ENCODE data around the gene CGB2.

CGB2 gene

GRCh38 chr19:48988860-48989259 is 42.8 kb upstream of the CGB2 start:
- DNase-seq: no peak
- H3K36me3 ChIP-seq (replicated peaks): peaks cover 49% of the 10 kb centered on the region
- no peak overlapping the region for H3K4me3 ChIP-seq (ENCODE audit: low read depth, low read length)
- H3K27ac ChIP-seq: no peak overlapping the region
- TF ChIP-seq CTCF (IDR thresholded peaks at IDR 0.05; ENCODE audit: low read depth, low read length, missing control alignments): no peak
- in situ Hi-C loops (cut with HindIII; ENCODE audit: low pct_ligation_motif_present, low sequenced_read_pairs): no loop called here
- H3K27me3 ChIP-seq (replicated peaks): no peaks in the 10 kb centered on the region

GRCh38 chr19:48989701-48990291 is 41.9 kb upstream of the CGB2 start:
- in situ Hi-C loops (cut with HindIII; ENCODE audit: low pct_ligation_motif_present, low sequenced_read_pairs): no loop called here
- no peak overlapping the region for H3K27ac ChIP-seq
- DNase-seq: no peak
- TF ChIP-seq CTCF (IDR thresholded peaks at IDR 0.05; ENCODE audit: low read depth, low read length, missing control alignments): no peak
- H3K36me3 ChIP-seq (replicated peaks): peaks cover 41% of the 10 kb centered on the region
- H3K27me3 ChIP-seq (replicated peaks): no peaks in the 10 kb centered on the region
- H3K4me3 ChIP-seq (ENCODE audit: low read depth, low read length): no peak overlapping the region

DNA sequence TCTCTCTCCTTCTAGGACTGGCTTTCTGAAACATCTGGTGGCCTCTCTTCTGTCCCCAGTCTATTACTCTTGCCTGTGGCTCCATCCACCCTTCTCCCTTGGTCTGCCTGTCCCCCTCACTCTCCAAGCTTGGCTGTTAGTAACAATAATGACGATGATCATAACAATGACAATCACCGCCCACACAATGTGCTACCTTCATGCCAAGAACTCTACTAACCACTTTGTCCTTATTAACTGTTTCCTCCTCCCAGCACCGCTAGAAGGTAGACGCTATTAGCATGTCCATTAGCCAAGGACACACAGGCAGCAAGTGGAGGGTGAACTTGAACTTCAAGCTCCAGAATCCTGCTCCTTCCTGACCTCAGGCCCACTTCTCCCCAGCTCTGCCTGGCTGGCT is 41.3 kb upstream of the CGB2 start:
- TF ChIP-seq CTCF (IDR thresholded peaks at IDR 0.05; ENCODE audit: low read depth, low read length, missing control alignments): no peak
- in situ Hi-C loops (cut with HindIII; ENCODE audit: low pct_ligation_motif_present, low sequenced_read_pairs): no loop called here
- no peak overlapping the region for H3K4me3 ChIP-seq (ENCODE audit: low read depth, low read length)
- no peaks in the 10 kb centered on the region for H3K27me3 ChIP-seq (replicated peaks)
- no peak overlapping the region for H3K27ac ChIP-seq
- no peak for DNase-seq
- peaks cover 35% of the 10 kb centered on the region for H3K36me3 ChIP-seq (replicated peaks)

DNA sequence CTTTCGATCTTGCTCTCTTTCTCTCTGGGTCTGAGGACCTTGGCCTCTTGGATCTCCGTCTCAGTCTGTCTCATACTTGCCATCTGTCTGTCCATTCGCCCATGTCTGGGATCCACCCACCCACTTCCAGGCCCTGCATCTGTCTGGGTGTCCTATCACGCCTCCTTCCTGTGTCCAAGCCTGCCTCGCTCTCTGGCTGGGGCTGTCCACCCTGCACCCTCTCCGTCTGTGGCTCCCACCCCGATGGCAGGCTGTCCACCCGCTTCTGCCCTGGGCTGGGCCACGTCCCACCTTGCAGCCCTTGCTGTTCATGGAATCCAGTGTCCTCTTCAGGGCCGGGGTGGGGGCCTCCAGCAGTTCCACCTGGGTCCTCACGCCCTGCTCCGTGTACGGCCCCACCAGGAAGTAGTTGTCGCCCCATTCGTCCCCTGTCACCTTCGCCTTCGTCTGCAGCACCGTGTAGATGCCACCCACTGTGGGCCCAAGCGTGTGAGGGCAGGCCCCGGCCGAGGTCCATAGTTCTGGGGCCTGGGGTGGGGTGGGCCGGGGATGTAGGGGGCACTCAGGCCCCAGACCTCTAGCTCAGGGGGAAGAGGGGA is 40.6 kb upstream of the CGB2 start:
- DNase-seq: no peak
- TF ChIP-seq CTCF (IDR thresholded peaks at IDR 0.05; ENCODE audit: low read depth, low read length, missing control alignments): no peak
- H3K4me3 ChIP-seq (ENCODE audit: low read depth, low read length): no peak overlapping the region
- in situ Hi-C loops (cut with HindIII; ENCODE audit: low pct_ligation_motif_present, low sequenced_read_pairs): no loop called here
- H3K27ac ChIP-seq: no peak overlapping the region
- peaks cover 28% of the 10 kb centered on the region for H3K36me3 ChIP-seq (replicated peaks)
- H3K27me3 ChIP-seq (replicated peaks): no peaks in the 10 kb centered on the region

- peaks cover 21% of the 10 kb centered on the region for H3K36me3 ChIP-seq (replicated peaks)
- DNase-seq: peak; percentile 77
- peak overlapping the region; percentile 65 for H3K27ac ChIP-seq
- H3K27me3 ChIP-seq (replicated peaks): no peaks in the 10 kb centered on the region
- in situ Hi-C loops (cut with HindIII; ENCODE audit: low pct_ligation_motif_present, low sequenced_read_pairs): no loop called here
- peak overlapping the region; percentile 91 for H3K4me3 ChIP-seq (ENCODE audit: low read depth, low read length)
- no peak for TF ChIP-seq CTCF (IDR thresholded peaks at IDR 0.05; ENCODE audit: low read depth, low read length, missing control alignments)
Measured at GRCh38 chr19:48991873-48992580, 39.7 kb upstream of the CGB2 start.

Measured in brain microvascular endothelial cell (primary cell).